Hepatocyte (in vitro differentiated cells): ENCODE data around the gene SPHKAP.

Experiments used
- EZH2 ChIP-seq: fragments of 200-600 bp; sonication (generic); IDR thresholded peaks from 2 replicates; pipeline ENCODE4 v1.6.1; 2016; ENCODE audit warnings: antibody characterized with exemption, mild to moderate bottlenecking, borderline replicate concordance
- EZH2phosphoT487 ChIP-seq: fragments of 200-600 bp; sonication (generic); IDR thresholded peaks from one replicate; pipeline ENCODE4 v1.6.1; 2018; ENCODE audit warnings: antibody characterized with exemption, mild to moderate bottlenecking, low read depth, moderate library complexity; ENCODE audit not compliant: unreplicated experiment, severe bottlenecking
- TF ChIP-seq, protein P1 (sequence below): fragments of 200-600 bp; sonication (generic); IDR thresholded peaks from 2 replicates; pipeline ENCODE4 v1.5.1; 2016; ENCODE audit warnings: antibody characterized with exemption, mild to moderate bottlenecking; ENCODE audit not compliant: poor library complexity

DNA sequence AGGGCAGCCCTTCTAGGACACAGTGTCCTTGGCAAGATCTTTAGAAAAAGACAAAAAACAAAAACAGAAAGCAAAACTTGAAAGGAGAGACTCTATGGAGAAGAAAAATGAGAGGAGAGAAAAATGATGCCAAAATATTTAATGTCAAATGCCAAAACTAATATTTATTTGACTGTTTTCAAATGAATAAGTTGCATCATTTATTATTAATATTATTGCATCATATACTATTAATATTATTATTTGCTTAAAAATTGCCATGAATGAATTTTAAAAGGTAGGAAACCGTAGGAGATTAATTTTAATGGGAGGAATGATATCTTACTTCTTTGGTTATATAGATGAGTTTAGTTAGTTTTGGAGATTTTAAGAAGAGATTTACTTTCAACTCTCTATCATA, 165.7 kb downstream of the SPHKAP start:
- TF ChIP-seq, protein P1, sequence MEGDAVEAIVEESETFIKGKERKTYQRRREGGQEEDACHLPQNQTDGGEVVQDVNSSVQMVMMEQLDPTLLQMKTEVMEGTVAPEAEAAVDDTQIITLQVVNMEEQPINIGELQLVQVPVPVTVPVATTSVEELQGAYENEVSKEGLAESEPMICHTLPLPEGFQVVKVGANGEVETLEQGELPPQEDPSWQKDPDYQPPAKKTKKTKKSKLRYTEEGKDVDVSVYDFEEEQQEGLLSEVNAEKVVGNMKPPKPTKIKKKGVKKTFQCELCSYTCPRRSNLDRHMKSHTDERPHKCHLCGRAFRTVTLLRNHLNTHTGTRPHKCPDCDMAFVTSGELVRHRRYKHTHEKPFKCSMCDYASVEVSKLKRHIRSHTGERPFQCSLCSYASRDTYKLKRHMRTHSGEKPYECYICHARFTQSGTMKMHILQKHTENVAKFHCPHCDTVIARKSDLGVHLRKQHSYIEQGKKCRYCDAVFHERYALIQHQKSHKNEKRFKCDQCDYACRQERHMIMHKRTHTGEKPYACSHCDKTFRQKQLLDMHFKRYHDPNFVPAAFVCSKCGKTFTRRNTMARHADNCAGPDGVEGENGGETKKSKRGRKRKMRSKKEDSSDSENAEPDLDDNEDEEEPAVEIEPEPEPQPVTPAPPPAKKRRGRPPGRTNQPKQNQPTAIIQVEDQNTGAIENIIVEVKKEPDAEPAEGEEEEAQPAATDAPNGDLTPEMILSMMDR: no peak
- TF ChIP-seq EZH2 (no peak), EZH2phosphoT487 (no peak)
